HEK293T (cell line): ENCODE measurements around the gene CXCL6.

ENCODE experiments used
- ARNT ChIP-seq: fragments of 450-650 bp; IDR thresholded peaks from 2 replicates; pipeline ENCODE4 v1.6.1; 2017; ENCODE audit warnings: mild to moderate bottlenecking
- BHLHE40 ChIP-seq: fragments of 450-650 bp; IDR thresholded peaks from 2 replicates; pipeline ENCODE4 v1.6.1; 2016; ENCODE audit warnings: mild to moderate bottlenecking, moderate library complexity, borderline replicate concordance
- ELF4 ChIP-seq: fragments of 450-650 bp; IDR thresholded peaks from 2 replicates; pipeline ENCODE4 v1.6.1; 2017; ENCODE audit warnings: antibody characterized with exemption
- FOXM1 ChIP-seq: fragments of 450-650 bp; IDR thresholded peaks from 2 replicates; pipeline ENCODE4 v1.6.1; 2017; ENCODE audit warnings: mild to moderate bottlenecking, borderline replicate concordance
- NFRKB ChIP-seq: fragments of 450-650 bp; IDR thresholded peaks from 2 replicates; pipeline ENCODE4 v1.6.1; 2016; ENCODE audit warnings: mild to moderate bottlenecking, moderate library complexity
- PKNOX1 ChIP-seq: fragments of 450-650 bp; IDR thresholded peaks from 2 replicates; pipeline ENCODE4 v1.6.1; 2016
- SUZ12 ChIP-seq: fragments of 450-650 bp; IDR thresholded peaks from 2 replicates; pipeline ENCODE4 v1.6.1; 2016; ENCODE audit warnings: mild to moderate bottlenecking
- TARDBP ChIP-seq: fragments of 450-650 bp; IDR thresholded peaks from 2 replicates; pipeline ENCODE4 v1.6.1; 2016
- ZNF384 ChIP-seq: fragments of 450-650 bp; IDR thresholded peaks from 2 replicates; pipeline ENCODE4 v1.6.1; 2016

DNA sequence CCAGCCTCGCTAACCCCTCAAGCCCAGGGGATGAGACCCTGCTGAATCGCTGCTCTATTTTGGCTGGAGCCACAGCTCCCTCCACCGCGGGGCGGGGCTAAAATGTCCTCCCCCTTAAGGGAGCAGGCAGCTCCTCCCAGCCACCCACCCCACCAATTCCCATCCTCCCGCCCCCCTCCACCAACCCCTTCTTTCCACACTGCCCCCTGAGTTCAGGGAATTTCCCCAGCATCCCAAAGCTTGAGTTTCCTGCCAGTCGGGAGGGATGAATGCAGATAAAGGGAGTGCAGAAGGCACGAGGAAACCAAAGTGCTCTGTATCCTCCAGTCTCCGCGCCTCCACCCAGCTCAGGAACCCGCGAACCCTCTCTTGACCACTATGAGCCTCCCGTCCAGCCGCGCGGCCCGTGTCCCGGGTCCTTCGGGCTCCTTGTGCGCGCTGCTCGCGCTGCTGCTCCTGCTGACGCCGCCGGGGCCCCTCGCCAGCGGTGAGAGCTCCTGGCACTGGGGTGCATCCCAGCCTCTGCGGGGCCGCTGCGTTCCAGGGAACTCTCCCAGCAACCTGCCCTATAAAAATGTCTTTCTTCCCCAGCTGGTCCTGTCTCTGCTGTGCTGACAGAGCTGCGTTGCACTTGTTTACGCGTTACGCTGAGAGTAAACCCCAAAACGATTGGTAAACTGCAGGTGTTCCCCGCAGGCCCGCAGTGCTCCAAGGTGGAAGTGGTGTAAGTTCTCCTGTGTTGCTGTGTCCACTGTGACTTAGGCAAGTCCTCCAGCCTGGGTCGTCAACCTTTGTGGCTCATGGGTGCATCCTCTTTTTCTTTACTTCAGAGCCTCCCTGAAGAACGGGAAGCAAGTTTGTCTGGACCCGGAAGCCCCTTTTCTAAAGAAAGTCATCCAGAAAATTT is at the start of gene CXCL6:
- TF ChIP-seq SUZ12 (no peak), ELF4 (no peak), NFRKB (no peak), PKNOX1 (no peak), ARNT (no peak), TARDBP (no peak), ZNF384 (no peak), BHLHE40 (no peak), FOXM1 (no peak)
